Prostate gland (tissue), 2 donors: ENCODE measurements around the gene SLC25A21. TPM values are rescaled to one million over a fixed set of nuclear protein-coding genes. Genes with fewer than 3 reads are reported as not detected.
A peak's percentile ranks its signal among the peaks of the same experiment; 100 is the strongest.

Experiments
- DNase-seq: peaks from one replicate; pipeline ENCODE4 v3.0.0-alpha.2; 2019; ENCODE audit warnings: low spot score
- H3K27ac ChIP-seq, 2 donors: fragments of 200-600 bp; sonication (generic); 2 replicates each; pipeline ENCODE4 v1.5.1; 2017 to 2019
- H3K27me3 ChIP-seq: fragments of 200-600 bp; sonication (generic); replicated peaks from 2 replicates; pipeline ENCODE4 v1.5.1; 2019; ENCODE audit not compliant: insufficient read depth
- H3K36me3 ChIP-seq, 2 donors: fragments of 200-600 bp; sonication (generic); 1 replicate in 1 of 2; 2 replicates in 1 of 2; pipeline versions ENCODE4 v1.5.1 to v1.8.1; 2017 to 2019
- H3K4me1 ChIP-seq: fragments of 200-600 bp; sonication (generic); replicated peaks from 2 replicates; pipeline ENCODE4 v1.5.1; 2019
- H3K4me3 ChIP-seq, 2 donors: fragments of 200-600 bp; sonication (generic); 2 replicates each; pipeline ENCODE4 v1.5.1; 2017 to 2019
- H3K9me3 ChIP-seq: fragments of 200-600 bp; sonication (generic); 2 replicates; pipeline ENCODE4 v1.5.1; 2017
- POLR2A ChIP-seq: fragments of 450-650 bp; IDR thresholded peaks from one replicate; pipeline ENCODE4 v1.6.1; 2016; ENCODE audit warnings: antibody characterized with exemption, mild to moderate bottlenecking
- POLR2AphosphoS5 ChIP-seq: sonication (generic); formaldehyde crosslinking; IDR thresholded peaks from one replicate; pipeline ENCODE4 v1.6.1; 2017; ENCODE audit warnings: antibody characterized with exemption
- WGBS: methylation state at CpG from one replicate; pipeline ENCODE4 v1.1.5; 2018; 5-methylcytosine and 5-hydroxymethylcytosine counted together
- intact Hi-C: fragments of 100-400 bp; cut with DNase I; formaldehyde crosslinking; loops from one replicate; pipeline ENCODE4 v1.14.2; 2022
- total RNA-seq, 2 donors: library from RNA; depleted of rRNA; stranded (reverse); fragments of >200 nt; gene quantifications; one replicate each; pipeline ENCODE4 v1.1.0, GENCODE V29; 2016
- TF ChIP-seq, protein P1 (sequence below), 4 experiments: fragments of 200-600 bp in 2 of 4; fragments of 450-650 bp in 2 of 4; sonication (generic) in 2 of 4; IDR thresholded peaks; 1 replicate in 3 of 4; 2 replicates in 1 of 4; pipeline ENCODE4 v1.5.1; 2016 to 2019; ENCODE audit warnings: antibody characterized with exemption in 4 of 4, mild to moderate bottlenecking in 2 of 4, moderate library complexity in 2 of 4

The SLC25A21 gene
- total RNA-seq, 2 donors from 2014 or later = 1.5 to 7.7 TPM

DNA sequence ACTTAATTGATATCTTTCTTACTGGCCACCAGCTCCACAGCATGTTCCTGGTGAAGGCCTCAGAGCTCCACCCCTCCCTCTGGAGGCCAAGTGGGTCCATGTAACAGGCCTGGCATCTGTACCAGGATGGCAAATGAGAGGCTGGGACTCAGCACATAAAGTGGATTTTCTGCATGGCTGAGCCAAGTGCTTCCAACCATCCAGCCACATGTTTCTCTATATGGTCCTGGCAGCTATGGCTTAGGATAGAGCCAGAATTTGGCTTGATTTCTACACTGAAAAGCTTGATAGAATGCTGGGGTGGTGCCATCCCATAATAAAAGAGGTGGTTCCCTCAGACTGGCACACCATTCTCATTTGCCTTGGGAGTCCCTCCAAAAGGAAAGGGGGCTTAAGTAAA lies 416.6 kb downstream of the SLC25A21 start:
- H3K27ac ChIP-seq = no peak overlapping the region
- intact Hi-C loops = no loop called here
- H3K27me3 ChIP-seq = no peaks in the 10 kb centered on the region
- H3K36me3 ChIP-seq = no peaks in the 10 kb centered on the region
- H3K4me1 ChIP-seq = peaks cover 2% of the 10 kb centered on the region
- TF ChIP-seq POLR2A (no peak), POLR2AphosphoS5 (no peak)
- TF ChIP-seq, protein P1, sequence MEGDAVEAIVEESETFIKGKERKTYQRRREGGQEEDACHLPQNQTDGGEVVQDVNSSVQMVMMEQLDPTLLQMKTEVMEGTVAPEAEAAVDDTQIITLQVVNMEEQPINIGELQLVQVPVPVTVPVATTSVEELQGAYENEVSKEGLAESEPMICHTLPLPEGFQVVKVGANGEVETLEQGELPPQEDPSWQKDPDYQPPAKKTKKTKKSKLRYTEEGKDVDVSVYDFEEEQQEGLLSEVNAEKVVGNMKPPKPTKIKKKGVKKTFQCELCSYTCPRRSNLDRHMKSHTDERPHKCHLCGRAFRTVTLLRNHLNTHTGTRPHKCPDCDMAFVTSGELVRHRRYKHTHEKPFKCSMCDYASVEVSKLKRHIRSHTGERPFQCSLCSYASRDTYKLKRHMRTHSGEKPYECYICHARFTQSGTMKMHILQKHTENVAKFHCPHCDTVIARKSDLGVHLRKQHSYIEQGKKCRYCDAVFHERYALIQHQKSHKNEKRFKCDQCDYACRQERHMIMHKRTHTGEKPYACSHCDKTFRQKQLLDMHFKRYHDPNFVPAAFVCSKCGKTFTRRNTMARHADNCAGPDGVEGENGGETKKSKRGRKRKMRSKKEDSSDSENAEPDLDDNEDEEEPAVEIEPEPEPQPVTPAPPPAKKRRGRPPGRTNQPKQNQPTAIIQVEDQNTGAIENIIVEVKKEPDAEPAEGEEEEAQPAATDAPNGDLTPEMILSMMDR (IDR thresholded peaks at IDR 0.05) = no peak
- no peak overlapping the region for H3K4me3 ChIP-seq
- DNase-seq = no peak
- H3K9me3 ChIP-seq = no peaks in the 10 kb centered on the region

DNA sequence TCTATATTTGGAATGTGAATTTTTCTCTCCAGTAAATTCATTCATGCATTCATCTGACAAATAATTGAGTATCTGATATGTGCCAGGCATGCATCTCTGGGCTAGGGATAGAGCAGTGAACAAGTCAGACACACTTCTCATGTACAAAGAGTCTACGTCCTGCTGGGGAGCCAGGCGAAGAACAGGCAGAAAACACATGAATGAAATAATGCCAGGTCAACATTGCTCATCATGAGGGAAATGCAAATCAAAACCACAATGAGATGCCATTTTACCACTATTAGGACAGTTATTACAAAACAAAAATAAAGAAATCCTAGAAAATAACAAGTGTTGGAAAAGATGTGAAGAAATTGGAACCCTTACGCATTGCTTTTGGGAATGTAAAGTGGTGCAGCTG lies 420.5 kb downstream of the SLC25A21 start:
- no peaks in the 10 kb centered on the region for H3K27me3 ChIP-seq
- WGBS = 96% methylated on average over 3 of the region's 3 CpGs
- peaks cover 2% of the 10 kb centered on the region for H3K4me1 ChIP-seq
- H3K36me3 ChIP-seq = no peaks in the 10 kb centered on the region
- no peak for DNase-seq
- H3K9me3 ChIP-seq = no peaks in the 10 kb centered on the region
- no peak overlapping the region for H3K27ac ChIP-seq
- H3K4me3 ChIP-seq = no peak overlapping the region
- intact Hi-C loops = no loop called here
- TF ChIP-seq POLR2AphosphoS5 (no peak), POLR2A (no peak)

DNA sequence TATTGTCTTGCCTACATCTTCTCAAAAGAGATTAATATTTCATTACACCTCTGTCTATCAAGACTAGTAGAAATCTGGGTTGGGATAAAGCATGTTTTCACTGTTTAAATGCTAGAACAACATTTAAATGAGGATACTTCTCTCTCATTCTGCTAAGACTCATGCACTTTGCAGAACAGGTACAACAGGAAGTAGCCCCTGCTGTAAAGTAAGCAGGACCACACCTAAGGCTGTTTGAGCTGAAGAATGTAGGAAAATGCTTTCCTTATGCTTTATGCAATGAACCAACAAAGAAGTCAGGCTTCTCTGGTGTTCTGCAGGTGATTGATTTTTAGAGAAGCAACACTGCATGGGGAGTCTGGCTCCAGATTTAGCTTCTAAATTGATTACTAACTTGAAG lies 421.3 kb downstream of the SLC25A21 start:
- Histone ChIP-seq H3K36me3 (no peaks in the 10 kb centered on the region), H3K27me3 (no peaks in the 10 kb centered on the region), H3K9me3 (no peaks in the 10 kb centered on the region), H3K4me1 (peaks cover 2% of the 10 kb centered on the region), H3K4me3 (no peak overlapping the region), H3K27ac (no peak overlapping the region)
- TF ChIP-seq, protein P1 (IDR thresholded peaks at IDR 0.05) = no peak
- no peak for TF ChIP-seq POLR2A
- peak; percentile 67 for TF ChIP-seq POLR2AphosphoS5
- intact Hi-C loops = no loop called here
- peak; percentile 53 for DNase-seq

DNA sequence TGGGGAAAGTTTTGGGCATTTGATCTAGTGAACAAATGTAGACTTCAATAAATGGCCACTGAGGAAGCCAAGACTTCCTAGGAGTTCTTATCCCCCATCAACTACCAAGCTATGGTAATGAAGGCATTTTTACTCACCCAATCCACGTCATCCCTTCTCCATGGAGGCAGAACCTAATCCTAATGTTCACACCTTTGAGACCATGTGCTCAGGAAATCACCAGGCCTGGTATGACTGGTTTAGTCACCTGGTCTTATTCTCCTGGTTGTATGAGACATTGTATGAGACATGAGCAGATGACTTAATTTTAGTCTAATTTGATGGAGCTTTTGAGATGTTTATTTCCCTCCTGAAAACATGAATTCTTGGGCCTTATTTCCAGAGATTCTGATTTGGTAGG lies 422.2 kb downstream of the SLC25A21 start:
- no peaks in the 10 kb centered on the region for H3K9me3 ChIP-seq
- intact Hi-C loops = no loop called here
- H3K36me3 ChIP-seq = no peaks in the 10 kb centered on the region
- no peaks in the 10 kb centered on the region for H3K27me3 ChIP-seq
- H3K4me1 ChIP-seq = peaks cover 2% of the 10 kb centered on the region
- H3K4me3 ChIP-seq = no peak overlapping the region
- no peak for DNase-seq
- TF ChIP-seq POLR2AphosphoS5 (no peak), POLR2A (no peak)
- TF ChIP-seq, protein P1 (IDR thresholded peaks at IDR 0.05) = no peak
- H3K27ac ChIP-seq = no peak overlapping the region
- WGBS = 100% methylated on average over 1 of the region's 1 CpG

DNA sequence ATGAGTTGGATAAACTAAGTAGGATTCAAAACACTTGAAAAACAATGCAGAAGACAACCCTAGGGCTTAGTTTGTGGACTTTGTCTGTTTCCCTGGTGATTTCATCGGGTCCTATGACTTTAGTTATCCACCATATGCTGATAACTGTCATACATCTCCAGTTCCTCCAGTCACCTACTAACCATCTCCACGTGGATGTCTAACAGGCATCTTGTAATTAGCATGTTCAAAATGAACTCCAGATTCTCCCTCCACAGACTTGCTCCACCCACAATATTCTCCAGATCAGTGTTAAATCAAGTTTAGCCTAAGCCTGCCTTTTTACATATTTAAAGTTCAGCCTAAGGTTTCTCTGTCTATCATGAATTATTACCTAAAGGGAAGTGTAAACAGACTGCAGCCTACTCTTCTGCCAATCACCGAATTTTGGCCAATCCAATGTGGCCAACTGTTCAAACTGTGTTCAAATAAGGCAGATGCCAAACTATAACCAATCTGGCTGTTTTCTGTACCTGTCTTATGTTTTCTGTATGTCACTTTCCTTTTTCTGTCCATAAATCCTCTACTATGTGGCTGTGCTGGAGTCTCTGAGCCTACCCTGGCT lies 423.7 kb downstream of the SLC25A21 start:
- Histone ChIP-seq H3K9me3 (no peaks in the 10 kb centered on the region), H3K4me1 (peaks cover 2% of the 10 kb centered on the region), H3K4me3 (no peak overlapping the region), H3K27ac (no peak overlapping the region), H3K27me3 (no peaks in the 10 kb centered on the region), H3K36me3 (no peaks in the 10 kb centered on the region)
- WGBS = 69% methylated on average over 3 of the region's 3 CpGs
- TF ChIP-seq, protein P1 (IDR thresholded peaks at IDR 0.05) = no peak
- no peak for TF ChIP-seq POLR2AphosphoS5
- no peak for TF ChIP-seq POLR2A
- no peak for DNase-seq
- intact Hi-C loops = no loop called here
